CD4-positive, alpha-beta memory T cell (primary cell): ENCODE measurements around the gene SMCR8. TPM values are rescaled to one million over a fixed set of nuclear protein-coding genes. Genes with fewer than 3 reads are reported as not detected.

Source experiments
- CTCF ChIA-PET: fragments of 350-600 bp; sonication (Branson Sonifier 250); formaldehyde crosslinking; loops from one replicate; lab custom pipeline; 2021; ENCODE audit warnings: inconsistent platforms; ENCODE audit not compliant: partially characterized antibody; lab: Charles Lee
- POLR2A ChIA-PET: fragments of 350-600 bp; sonication (Branson Sonifier 250); formaldehyde crosslinking; loops from one replicate; lab custom pipeline; 2021; ENCODE audit not compliant: partially characterized antibody; lab: Charles Lee
- DNase-seq, 5 donors: peaks; one replicate each; pipeline versions ENCODE4 v3.0.0 to v3.0.0-alpha.2; 2020 to 2022; ENCODE audit warnings: mixed read lengths in 1 of 5
- H3K27ac ChIP-seq: one replicate; pipeline ENCODE4 v1.7.0; 2013; ENCODE audit warnings: low read depth, low read length
- H3K27me3 ChIP-seq: 2 replicates; pipeline ENCODE4 v1.7.0; 2013; ENCODE audit warnings: mild to moderate bottlenecking, low read length, moderate library complexity; ENCODE audit not compliant: insufficient read depth
- H3K36me3 ChIP-seq: 2 replicates; pipeline ENCODE4 v1.7.0; 2013; ENCODE audit warnings: mild to moderate bottlenecking, low read length, moderate library complexity; ENCODE audit not compliant: insufficient read depth
- H3K4me1 ChIP-seq: 2 replicates; pipeline ENCODE4 v1.7.0; 2013; ENCODE audit warnings: mild to moderate bottlenecking, low read length, moderate library complexity; ENCODE audit not compliant: insufficient read depth
- H3K4me3 ChIP-seq, 2 donors: one replicate each; pipeline ENCODE4 v1.7.0; 2013; ENCODE audit warnings: low read length in 2 of 2, mild to moderate bottlenecking in 1 of 2
- H3K9me3 ChIP-seq, 2 donors: one replicate each; pipeline ENCODE4 v1.7.0; 2013; ENCODE audit warnings: low read length in 2 of 2, control low read depth in 1 of 2; ENCODE audit not compliant: control insufficient read depth in 1 of 2
- H3K27ac Mint-ChIP-seq, 7 donors: one replicate each; pipeline ENCODE4 v1.8.0; 2020 to 2021; ENCODE audit warnings: mixed read lengths in 7 of 7, mild to moderate bottlenecking in 6 of 7, inconsistent platforms in 3 of 7, moderate library complexity in 3 of 7
- H3K27me3 Mint-ChIP-seq, 2 donors: one replicate each; pipeline ENCODE4 v1.8.0; 2020 to 2021; ENCODE audit warnings: mixed read lengths in 2 of 2
- H3K36me3 Mint-ChIP-seq, 2 donors: one replicate each; pipeline ENCODE4 v1.8.0; 2020 to 2021; ENCODE audit warnings: mixed read lengths in 2 of 2, inconsistent platforms in 1 of 2, mild to moderate bottlenecking in 1 of 2
- H3K4me1 Mint-ChIP-seq, 4 donors: one replicate each; pipeline ENCODE4 v1.8.0; 2020 to 2021; ENCODE audit warnings: mixed read lengths in 4 of 4, mild to moderate bottlenecking in 1 of 4
- H3K4me3 Mint-ChIP-seq, 8 donors: one replicate each; pipeline ENCODE4 v1.8.0; 2020 to 2021; ENCODE audit warnings: mixed read lengths in 8 of 8, mild to moderate bottlenecking in 7 of 8, moderate library complexity in 6 of 8, inconsistent platforms in 3 of 8
- H3K9me3 Mint-ChIP-seq, 8 donors: one replicate each; pipeline ENCODE4 v1.8.0; 2020 to 2021; ENCODE audit warnings: mixed read lengths in 8 of 8, mild to moderate bottlenecking in 5 of 8, inconsistent platforms in 3 of 8, moderate library complexity in 1 of 8
- intact Hi-C: fragments of 100-400 bp; cut with micrococcal nuclease; formaldehyde crosslinking; loops from one replicate; pipeline ENCODE4 v1.15.1; 2023
- polyA plus RNA-seq, 2 donors: library from polyadenylated mRNA; unstranded; fragments of 300-500 nt; fragmentation: Illumina TruSeq; gene quantifications; one replicate each; pipeline ENCODE4 v1.2.3, GENCODE V29; 2021
- total RNA-seq, 2 experiments: library from RNA; stranded (reverse); gene quantifications; one replicate each; pipeline ENCODE4 v1.2.3, GENCODE V29; 2021

Gene SMCR8
- total and polyA plus RNA-seq, 4 experiments from 2014 or later: 0.47 to 51.3 (median 27.4) TPM

GRCh38 chr17:18318771-18319450 is 3.8 kb downstream of the SMCR8 start:
- ChIA-PET CTCF (no interaction called here), POLR2A (interaction anchor here (1.7 kb wide), 1 partner anchor 44 kb away, joined by 7 read pairs; the partner anchor contains the start of gene SHMT1)
- H3K9me3 Mint-ChIP-seq: no peaks in the 10 kb centered on the region
- H3K36me3 Mint-ChIP-seq: peaks cover 29 to 72% of the 10 kb centered on the region in 2 donors
- peaks cover 46 to 76% (median 63%) of the 10 kb centered on the region in 4 donors for H3K4me1 Mint-ChIP-seq
- Histone ChIP-seq H3K4me1 (peaks cover 61% of the 10 kb centered on the region), H3K27ac (no peak overlapping the region), H3K27me3 (no peaks in the 10 kb centered on the region), H3K9me3 (no peaks in the 10 kb centered on the region), H3K36me3 (peaks cover 53% of the 10 kb centered on the region), H3K4me3 (no peak overlapping the region)
- peak overlapping the region in 4 of 7 donors; percentile 22 to 79 (median 76) for H3K27ac Mint-ChIP-seq
- no peak for DNase-seq
- peak overlapping the region in 6 of 8 donors; percentile 25 to 94 (median 56) for H3K4me3 Mint-ChIP-seq
- intact Hi-C loops: no loop called here
- no peaks in the 10 kb centered on the region for H3K27me3 Mint-ChIP-seq

GRCh38 chr17:18319604-18320256 is 4.6 kb downstream of the SMCR8 start:
- intact Hi-C loops: no loop called here
- POLR2A ChIA-PET: interaction anchor here (1.7 kb wide), 1 partner anchor 44 kb away, joined by 7 read pairs; the partner anchor contains the start of gene SHMT1
- no peaks in the 10 kb centered on the region for H3K9me3 ChIP-seq
- no peaks in the 10 kb centered on the region for H3K9me3 Mint-ChIP-seq
- H3K4me3 ChIP-seq: no peak overlapping the region
- H3K27ac Mint-ChIP-seq: peak overlapping the region in 2 of 7 donors; percentile 4 to 72
- H3K4me1 ChIP-seq: peaks cover 57% of the 10 kb centered on the region
- no peak overlapping the region for H3K27ac ChIP-seq
- CTCF ChIA-PET: no interaction called here
- peaks cover 61% of the 10 kb centered on the region for H3K36me3 ChIP-seq
- H3K27me3 Mint-ChIP-seq: no peaks in the 10 kb centered on the region
- peaks cover 43 to 77% (median 58%) of the 10 kb centered on the region in 4 donors for H3K4me1 Mint-ChIP-seq
- no peak for DNase-seq
- H3K4me3 Mint-ChIP-seq: peak overlapping the region in 5 of 8 donors; percentile 33 to 94 (median 54)
- no peaks in the 10 kb centered on the region for H3K27me3 ChIP-seq
- peaks cover 35 to 73% of the 10 kb centered on the region in 2 donors for H3K36me3 Mint-ChIP-seq

- intact Hi-C loops: no loop called here
- Histone ChIP-seq H3K9me3 (no peaks in the 10 kb centered on the region), H3K4me1 (peaks cover 57% of the 10 kb centered on the region), H3K27ac (no peak overlapping the region), H3K27me3 (no peaks in the 10 kb centered on the region), H3K36me3 (peaks cover 67% of the 10 kb centered on the region), H3K4me3 (no peak overlapping the region)
- H3K4me1 Mint-ChIP-seq: peaks cover 43 to 75% (median 55%) of the 10 kb centered on the region in 4 donors
- peak overlapping the region in 1 of 8 donors; percentile 33 for H3K4me3 Mint-ChIP-seq
- no peaks in the 10 kb centered on the region for H3K9me3 Mint-ChIP-seq
- no peaks in the 10 kb centered on the region for H3K27me3 Mint-ChIP-seq
- CTCF ChIA-PET: no interaction called here
- peaks cover 41 to 73% of the 10 kb centered on the region in 2 donors for H3K36me3 Mint-ChIP-seq
- POLR2A ChIA-PET: interaction anchor here (1.0 to 1.7 kb wide), 2 partner anchors 13 to 43 kb away, joined by 3 to 7 read pairs; partner anchors contain the start of gene SHMT1
- no peak for DNase-seq
- peak overlapping the region in 2 of 7 donors; percentile 52 to 72 for H3K27ac Mint-ChIP-seq
Observed at GRCh38 chr17:18320301-18320700, 5.2 kb downstream of the SMCR8 start.

- Histone ChIP-seq H3K9me3 (no peaks in the 10 kb centered on the region), H3K4me1 (peaks cover 49% of the 10 kb centered on the region), H3K4me3 (no peak overlapping the region), H3K36me3 (peaks cover 66% of the 10 kb centered on the region), H3K27me3 (no peaks in the 10 kb centered on the region), H3K27ac (no peak overlapping the region)
- Mint-ChIP-seq H3K27ac (peak overlapping the region in 1 of 7 donors; percentile 4), H3K4me1 (peaks cover 36 to 65% (median 48%) of the 10 kb centered on the region in 4 donors), H3K27me3 (no peaks in the 10 kb centered on the region), H3K4me3 (no peak overlapping the region), H3K9me3 (no peaks in the 10 kb centered on the region), H3K36me3 (peaks cover 39 to 72% of the 10 kb centered on the region in 2 donors)
- ChIA-PET POLR2A (no interaction called here), CTCF (no interaction called here)
- intact Hi-C loops: no loop called here
- DNase-seq: no peak
Observed at GRCh38 chr17:18321309-18321708, 6.2 kb downstream of the SMCR8 start.

GRCh38 chr17:18322522-18322921 is 7.4 kb downstream of the SMCR8 start:
- H3K9me3 ChIP-seq: no peaks in the 10 kb centered on the region
- Mint-ChIP-seq H3K27ac (no peak overlapping the region), H3K27me3 (no peaks in the 10 kb centered on the region), H3K4me1 (peaks cover 29 to 58% (median 42%) of the 10 kb centered on the region in 4 donors), H3K36me3 (peaks cover 30 to 73% of the 10 kb centered on the region in 2 donors), H3K4me3 (no peak overlapping the region), H3K9me3 (no peaks in the 10 kb centered on the region)
- intact Hi-C loops: no loop called here
- CTCF ChIA-PET: interaction anchor here (1.1 kb wide), 1 partner anchor 12 kb away, joined by 3 read pairs; no protein-coding TSS in a partner anchor
- no peak overlapping the region for H3K27ac ChIP-seq
- H3K4me1 ChIP-seq: peaks cover 37% of the 10 kb centered on the region
- H3K4me3 ChIP-seq: no peak overlapping the region
- no peak for DNase-seq
- POLR2A ChIA-PET: interaction anchor here (1.0 kb wide), 1 partner anchor 10 kb away, joined by 3 read pairs; no protein-coding TSS in a partner anchor
- peaks cover 63% of the 10 kb centered on the region for H3K36me3 ChIP-seq
- H3K27me3 ChIP-seq: no peaks in the 10 kb centered on the region

GRCh38 chr17:18323007-18323406 is 7.9 kb downstream of the SMCR8 start:
- POLR2A ChIA-PET: interaction anchor here (1.0 kb wide), 1 partner anchor 10 kb away, joined by 3 read pairs; no protein-coding TSS in a partner anchor
- DNase-seq: no peak
- H3K27me3 ChIP-seq: no peaks in the 10 kb centered on the region
- H3K9me3 Mint-ChIP-seq: no peaks in the 10 kb centered on the region
- no peak overlapping the region for H3K4me3 Mint-ChIP-seq
- H3K27ac ChIP-seq: no peak overlapping the region
- no peaks in the 10 kb centered on the region for H3K27me3 Mint-ChIP-seq
- peaks cover 31 to 74% of the 10 kb centered on the region in 2 donors for H3K36me3 Mint-ChIP-seq
- peaks cover 26 to 53% (median 38%) of the 10 kb centered on the region in 4 donors for H3K4me1 Mint-ChIP-seq
- intact Hi-C loops: no loop called here
- H3K4me3 ChIP-seq: no peak overlapping the region
- H3K27ac Mint-ChIP-seq: no peak overlapping the region
- no peaks in the 10 kb centered on the region for H3K9me3 ChIP-seq
- peaks cover 32% of the 10 kb centered on the region for H3K4me1 ChIP-seq
- peaks cover 61% of the 10 kb centered on the region for H3K36me3 ChIP-seq
- CTCF ChIA-PET: interaction anchor here (1.1 kb wide), 1 partner anchor 11 kb away, joined by 3 read pairs; no protein-coding TSS in a partner anchor
